Left lung (tissue), 10 donors: ENCODE results near the gene HSH2D. TPM values are rescaled to one million over a fixed set of nuclear protein-coding genes. Genes with fewer than 3 reads are reported as not detected.

Source experiments
- ATAC-seq: fragments of 200-7000 bp; cut with Tn5 transposase; one replicate; pipeline ENCODE4 v1.9.1; 2020; ENCODE audit warnings: moderate library complexity
- DNase-seq, 4 donors: peaks; one replicate each; pipeline ENCODE4 v3.0.0-alpha.2; 2013 to 2020
- H3K27ac ChIP-seq, 2 donors: fragments of 200-600 bp; sonication (generic) in 1 of 2; one replicate each; pipeline versions ENCODE4 v1.5.0 to v1.8.0; 2020 to 2021
- H3K27me3 ChIP-seq, 2 donors: fragments of 200-600 bp; sonication (generic) in 1 of 2; one replicate each; pipeline versions ENCODE4 v1.5.0 to v1.8.0; 2020 to 2021
- H3K36me3 ChIP-seq, 2 donors: fragments of 200-600 bp; sonication (generic) in 1 of 2; one replicate each; pipeline versions ENCODE4 v1.5.0 to v1.8.0; 2020 to 2021
- H3K4me1 ChIP-seq, 2 donors: fragments of 200-600 bp; one replicate each; pipeline ENCODE4 v1.8.0; 2021
- H3K4me3 ChIP-seq, 2 donors: fragments of 200-600 bp; sonication (generic) in 1 of 2; one replicate each; pipeline versions ENCODE4 v1.5.0 to v1.8.0; 2020 to 2021; ENCODE audit warnings: mild to moderate bottlenecking in 1 of 2
- H3K9me3 ChIP-seq, 2 donors: fragments of 200-600 bp; sonication (generic) in 1 of 2; one replicate each; pipeline versions ENCODE4 v1.5.0 to v1.8.0; 2020 to 2021
- CTCF ChIP-seq, 2 donors: fragments of 200-600 bp; sonication (generic) in 1 of 2; IDR thresholded peaks; one replicate each; pipeline versions ENCODE4 v1.5.0 to v1.8.0; 2021; ENCODE audit warnings: antibody characterized with exemption in 2 of 2
- intact Hi-C, 2 donors: fragments of 100-400 bp; cut with DNase I; formaldehyde crosslinking; loops; one replicate each; pipeline versions ENCODE4 v1.11.2 to v1.14.2; 2022
- polyA plus RNA-seq, 6 donors: library from polyadenylated mRNA; unstranded; fragments of 120-200 nt; gene quantifications; one replicate each; pipeline ENCODE4 v1.2.1, GENCODE V29; 2013; ENCODE audit not compliant: insufficient read length in 6 of 6
- total RNA-seq, 2 donors: library from RNA; stranded (reverse); fragmentation: NEBNext Ultra II Directional; extraction: Animal tissue kit (Norgen Biotek cat#: 25700); gene quantifications; one replicate each; pipeline ENCODE4 v1.2.1, GENCODE V29; 2021
- donor health status: DM: no; HTN: yes; CAD: no.
- donor health status: DM: no; HTN: no; CAD: no.

Gene HSH2D
- total and polyA plus RNA-seq, 8 donors, result 1.8 to 8.5 (median 2.3) TPM

- H3K4me3 ChIP-seq, result no peak overlapping the region
- no peak for ATAC-seq
- no peak for DNase-seq
- no peak for TF ChIP-seq CTCF (IDR thresholded peaks at IDR 0.05)
- peaks cover 0 to 14% of the 10 kb centered on the region in 2 donors for H3K4me1 ChIP-seq
- H3K27me3 ChIP-seq, result no peaks in the 10 kb centered on the region
- H3K9me3 ChIP-seq, result no peaks in the 10 kb centered on the region
- intact Hi-C loops, result no loop called here
- no peak overlapping the region for H3K27ac ChIP-seq
- peaks cover 0 to 16% of the 10 kb centered on the region in 2 donors for H3K36me3 ChIP-seq
These were observed 17.6 kb downstream of the HSH2D start for GRCh38 chr19:16160943-16161560.

- no peaks in the 10 kb centered on the region for H3K9me3 ChIP-seq
- intact Hi-C loops, result no loop called here
- H3K4me3 ChIP-seq, result no peak overlapping the region
- peaks cover 0 to 14% of the 10 kb centered on the region in 2 donors for H3K4me1 ChIP-seq
- H3K27ac ChIP-seq, result no peak overlapping the region
- no peaks in the 10 kb centered on the region for H3K27me3 ChIP-seq
- ATAC-seq, result no peak
- H3K36me3 ChIP-seq, result peaks cover 0 to 9% of the 10 kb centered on the region in 2 donors
- no peak for DNase-seq
- TF ChIP-seq CTCF (IDR thresholded peaks at IDR 0.05), result no peak
These were observed 18.4 kb downstream of the HSH2D start for GRCh38 chr19:16161840-16162239.

GRCh38 chr19:16164222-16164890 is 20.9 kb downstream of the HSH2D start:
- H3K4me1 ChIP-seq, result peaks cover 0 to 8% of the 10 kb centered on the region in 2 donors
- H3K9me3 ChIP-seq, result no peaks in the 10 kb centered on the region
- DNase-seq, result no peak
- no peak for TF ChIP-seq CTCF (IDR thresholded peaks at IDR 0.05)
- H3K36me3 ChIP-seq, result no peaks in the 10 kb centered on the region
- H3K27me3 ChIP-seq, result no peaks in the 10 kb centered on the region
- intact Hi-C loops, result no loop called here
- H3K4me3 ChIP-seq, result no peak overlapping the region
- no peak for ATAC-seq
- H3K27ac ChIP-seq, result no peak overlapping the region

GRCh38 chr19:16166417-16166816 is 22.9 kb downstream of the HSH2D start:
- Histone ChIP-seq H3K27ac (no peak overlapping the region), H3K4me1 (peaks cover 0 to 7% of the 10 kb centered on the region in 2 donors), H3K36me3 (no peaks in the 10 kb centered on the region), H3K4me3 (no peak overlapping the region), H3K9me3 (no peaks in the 10 kb centered on the region), H3K27me3 (no peaks in the 10 kb centered on the region)
- no peak for TF ChIP-seq CTCF (IDR thresholded peaks at IDR 0.05)
- intact Hi-C loops, result no loop called here
- no peak for DNase-seq
- ATAC-seq, result no peak

GRCh38 chr19:16167055-16167454 is 23.6 kb downstream of the HSH2D start:
- intact Hi-C loops, result no loop called here
- no peaks in the 10 kb centered on the region for H3K9me3 ChIP-seq
- no peak for DNase-seq
- no peaks in the 10 kb centered on the region for H3K36me3 ChIP-seq
- H3K4me3 ChIP-seq, result no peak overlapping the region
- peaks cover 0 to 7% of the 10 kb centered on the region in 2 donors for H3K4me1 ChIP-seq
- TF ChIP-seq CTCF (IDR thresholded peaks at IDR 0.05), result no peak
- no peaks in the 10 kb centered on the region for H3K27me3 ChIP-seq
- no peak for ATAC-seq
- no peak overlapping the region for H3K27ac ChIP-seq
